ENCODE results near the gene CYP26B1. TPM values are rescaled to one million over a fixed set of nuclear protein-coding genes. Genes with fewer than 3 reads are reported as not detected.

Gene CYP26B1
- total and polyA plus RNA-seq, 12 donors, result 0.88 to 8.3 (median 4.7) TPM

- Histone ChIP-seq H3K36me3 (peaks cover 0 to 10% (median 0%) of the 10 kb centered on the region in 9 donors), H3K9me3 (no peaks in the 10 kb centered on the region), H3K27me3 (peaks cover 0 to 17% (median 0%) of the 10 kb centered on the region in 7 donors), H3K4me1 (peaks cover 11 to 24% (median 15%) of the 10 kb centered on the region in 9 donors), H3K4me3 (no peak overlapping the region), H3K27ac (no peak overlapping the region)
- WGBS, 2 donors, result 93 to 94% methylated on average over 19 of the region's 19 CpGs
- intact Hi-C loops (cut with DNase I), result loop anchor here in 4 of 10 donors (5.0 to 10.0 kb wide), 3 partner anchors 208 to 580 kb away; no protein-coding TSS in a partner anchor
- ATAC-seq (no peak), DNase-seq (no peak)
- no peak for TF ChIP-seq CTCF (IDR thresholded peaks at IDR 0.05)
Observed at GRCh38 chr2:72134997-72135800, 12.5 kb downstream of the CYP26B1 start.

- Histone ChIP-seq H3K27me3 (peaks cover 0 to 17% (median 0%) of the 10 kb centered on the region in 7 donors), H3K36me3 (peaks cover 0 to 10% (median 0%) of the 10 kb centered on the region in 9 donors), H3K27ac (no peak overlapping the region), H3K9me3 (no peaks in the 10 kb centered on the region), H3K4me3 (no peak overlapping the region), H3K4me1 (peaks cover 11 to 24% (median 15%) of the 10 kb centered on the region in 9 donors)
- DNase-seq, result no peak
- no peak for ATAC-seq
- intact Hi-C loops (cut with DNase I), result loop anchor here in 1 of 10 donors (10.0 kb wide), 1 partner anchor 580 kb away; no protein-coding TSS in a partner anchor
- 88 to 90% methylated on average over 10 of the region's 10 CpGs for WGBS, 2 donors
- TF ChIP-seq CTCF (IDR thresholded peaks at IDR 0.05), result no peak
Observed at GRCh38 chr2:72134408-72134996, 13.2 kb downstream of the CYP26B1 start.

GRCh38 chr2:72133721-72134407 is 13.8 kb downstream of the CYP26B1 start:
- H3K36me3 ChIP-seq, result peaks cover 0 to 10% (median 0%) of the 10 kb centered on the region in 9 donors
- TF ChIP-seq CTCF (IDR thresholded peaks at IDR 0.05), result no peak
- peaks cover 11 to 20% (median 14%) of the 10 kb centered on the region in 9 donors for H3K4me1 ChIP-seq
- 93% methylated on average over 11 of the region's 11 CpGs for WGBS, 2 donors
- intact Hi-C loops (cut with DNase I), result loop anchor here in 1 of 10 donors (10.0 kb wide), 1 partner anchor 579 kb away; no protein-coding TSS in a partner anchor
- DNase-seq (no peak), ATAC-seq (no peak)
- H3K27me3 ChIP-seq, result peaks cover 0 to 17% (median 0%) of the 10 kb centered on the region in 7 donors
- H3K4me3 ChIP-seq, result no peak overlapping the region
- H3K9me3 ChIP-seq, result no peaks in the 10 kb centered on the region
- H3K27ac ChIP-seq, result no peak overlapping the region

Measured in heart right ventricle (tissue), 16 donors.